DOHH2 (cell line): ENCODE results near the gene AHRR.

Experiments used
- H3F3A ChIP-seq: fragments of 200-600 bp; sonication (generic), shearing (Covaris generic); 2 replicates; pipeline ENCODE4 v1.6.0; 2016; ENCODE audit warnings: antibody characterized with exemption, mild to moderate bottlenecking; ENCODE audit not compliant: control insufficient read depth, insufficient read depth
- H3K27ac ChIP-seq: fragments of 200-600 bp; sonication (generic); 2 replicates; pipeline ENCODE4 v1.5.1; 2014; ENCODE audit warnings: low read depth, mild to moderate bottlenecking, low read length, moderate library complexity
- H3K27me3 ChIP-seq: fragments of 200-600 bp; sonication (generic); 2 replicates; pipeline ENCODE4 v1.6.1; 2014; ENCODE audit warnings: mild to moderate bottlenecking, low read length, mixed read lengths; ENCODE audit not compliant: control insufficient read depth
- H3K36me3 ChIP-seq: fragments of 200-600 bp; sonication (generic); 2 replicates; pipeline ENCODE4 v1.6.1; 2014; ENCODE audit warnings: mild to moderate bottlenecking, low read length, moderate library complexity, mixed read lengths; ENCODE audit not compliant: control insufficient read depth
- H3K4me1 ChIP-seq: fragments of 200-600 bp; sonication (generic); 2 replicates; pipeline ENCODE4 v1.6.1; 2014; ENCODE audit warnings: mild to moderate bottlenecking, low read length, mixed read lengths; ENCODE audit not compliant: control insufficient read depth
- H3K4me2 ChIP-seq: fragments of 200-600 bp; sonication (generic); 2 replicates; pipeline ENCODE4 v1.6.0; 2014; ENCODE audit warnings: mild to moderate bottlenecking, low read length, moderate library complexity
- H3K4me3 ChIP-seq: fragments of 200-600 bp; sonication (generic); 2 replicates; pipeline ENCODE4 v1.5.1; 2014; ENCODE audit warnings: mild to moderate bottlenecking, low read length, mixed read lengths
- H3K79me2 ChIP-seq: fragments of 200-600 bp; sonication (generic); 2 replicates; pipeline ENCODE4 v1.6.1; 2014; ENCODE audit warnings: mild to moderate bottlenecking, low read length, mixed read lengths; ENCODE audit not compliant: control insufficient read depth
- H3K9me2 ChIP-seq: fragments of 200-600 bp; sonication (generic); replicated peaks from 2 replicates; pipeline ENCODE4 v1.6.1; 2014; ENCODE audit warnings: mild to moderate bottlenecking, low read length, mixed read lengths; ENCODE audit not compliant: control insufficient read depth
- H3K9me3 ChIP-seq: fragments of 200-600 bp; sonication (generic); 2 replicates; pipeline ENCODE4 v1.6.1; 2014; ENCODE audit warnings: antibody characterized with exemption, low read length, mixed read lengths; ENCODE audit not compliant: control insufficient read depth, insufficient read depth
- H4K20me1 ChIP-seq: fragments of 200-600 bp; sonication (generic); 2 replicates; pipeline ENCODE4 v1.6.0; 2014; ENCODE audit warnings: low read depth, mild to moderate bottlenecking, antibody characterized with exemption, low read length, moderate library complexity; ENCODE audit not compliant: control insufficient read depth, insufficient read depth
- CTCF ChIP-seq: fragments of 200-600 bp; sonication (generic); IDR thresholded peaks from one replicate; pipeline ENCODE4 v1.5.1; 2014; ENCODE audit warnings: antibody characterized with exemption, mild to moderate bottlenecking, low read depth, low read length; ENCODE audit not compliant: poor library complexity, severe bottlenecking
- EZH2phosphoT487 ChIP-seq: fragments of 200-600 bp; sonication (generic); IDR thresholded peaks from 2 replicates; pipeline ENCODE4 v1.6.1; 2017; ENCODE audit warnings: borderline replicate concordance, mild to moderate bottlenecking, antibody characterized with exemption, low read length, moderate library complexity, mixed read lengths

AHRR gene

GRCh38 chr5:360257-361027 lies 38.9 kb downstream of the AHRR start:
- Histone ChIP-seq H3K27me3 (no peaks in the 10 kb centered on the region), H3K4me2 (no peak overlapping the region), H3F3A (peaks cover 10% of the 10 kb centered on the region), H3K79me2 (no peaks in the 10 kb centered on the region), H3K4me1 (no peaks in the 10 kb centered on the region; the same call in 1 of the 2 replicates), H3K9me2 (no peaks in the 10 kb centered on the region), H3K9me3 (peaks cover 18% of the 10 kb centered on the region), H3K4me3 (no peak overlapping the region), H3K36me3 (peaks cover 55% of the 10 kb centered on the region), H3K27ac (no peak overlapping the region), H4K20me1 (no peaks in the 10 kb centered on the region)
- TF ChIP-seq CTCF (no peak), EZH2phosphoT487 (no peak)

- Histone ChIP-seq H3K27ac (no peak overlapping the region), H3K9me2 (no peaks in the 10 kb centered on the region), H4K20me1 (no peaks in the 10 kb centered on the region)
These were observed 40.7 kb downstream of the AHRR start for GRCh38 chr5:362189-362588.

GRCh38 chr5:362978-363765 lies 41.7 kb downstream of the AHRR start:
- Histone ChIP-seq H3F3A (peaks cover 24% of the 10 kb centered on the region), H3K79me2 (peaks cover 5% of the 10 kb centered on the region; the same call in 1 of the 2 replicates), H3K4me3 (no peak overlapping the region), H3K4me2 (no peak overlapping the region), H3K27ac (no peak overlapping the region), H3K4me1 (peaks cover 22% of the 10 kb centered on the region), H3K36me3 (peaks cover 62% of the 10 kb centered on the region), H4K20me1 (no peaks in the 10 kb centered on the region), H3K9me2 (no peaks in the 10 kb centered on the region), H3K9me3 (peaks cover 18% of the 10 kb centered on the region), H3K27me3 (no peaks in the 10 kb centered on the region)
- TF ChIP-seq CTCF (no peak), EZH2phosphoT487 (no peak)

More at GRCh38 chr5:362189-362588, 40.7 kb downstream of the AHRR start:
- Histone ChIP-seq H3F3A (peaks cover 24% of the 10 kb centered on the region), H3K4me3 (no peak overlapping the region), H3K4me2 (no peak overlapping the region), H3K79me2 (no peaks in the 10 kb centered on the region), H3K36me3 (peaks cover 52% of the 10 kb centered on the region), H3K4me1 (peaks cover 12% of the 10 kb centered on the region), H3K9me3 (peaks cover 18% of the 10 kb centered on the region), H3K27me3 (no peaks in the 10 kb centered on the region)
- no peak for TF ChIP-seq EZH2phosphoT487
- TF ChIP-seq CTCF = no peak
